ENCODE data around the gene CHST6.
"Not testable (repeated sequence)": the region's sequence is repeated elsewhere in the genome, so short reads cannot be mapped to it uniquely, and the experiment has no call there.

Gene CHST6

DNA sequence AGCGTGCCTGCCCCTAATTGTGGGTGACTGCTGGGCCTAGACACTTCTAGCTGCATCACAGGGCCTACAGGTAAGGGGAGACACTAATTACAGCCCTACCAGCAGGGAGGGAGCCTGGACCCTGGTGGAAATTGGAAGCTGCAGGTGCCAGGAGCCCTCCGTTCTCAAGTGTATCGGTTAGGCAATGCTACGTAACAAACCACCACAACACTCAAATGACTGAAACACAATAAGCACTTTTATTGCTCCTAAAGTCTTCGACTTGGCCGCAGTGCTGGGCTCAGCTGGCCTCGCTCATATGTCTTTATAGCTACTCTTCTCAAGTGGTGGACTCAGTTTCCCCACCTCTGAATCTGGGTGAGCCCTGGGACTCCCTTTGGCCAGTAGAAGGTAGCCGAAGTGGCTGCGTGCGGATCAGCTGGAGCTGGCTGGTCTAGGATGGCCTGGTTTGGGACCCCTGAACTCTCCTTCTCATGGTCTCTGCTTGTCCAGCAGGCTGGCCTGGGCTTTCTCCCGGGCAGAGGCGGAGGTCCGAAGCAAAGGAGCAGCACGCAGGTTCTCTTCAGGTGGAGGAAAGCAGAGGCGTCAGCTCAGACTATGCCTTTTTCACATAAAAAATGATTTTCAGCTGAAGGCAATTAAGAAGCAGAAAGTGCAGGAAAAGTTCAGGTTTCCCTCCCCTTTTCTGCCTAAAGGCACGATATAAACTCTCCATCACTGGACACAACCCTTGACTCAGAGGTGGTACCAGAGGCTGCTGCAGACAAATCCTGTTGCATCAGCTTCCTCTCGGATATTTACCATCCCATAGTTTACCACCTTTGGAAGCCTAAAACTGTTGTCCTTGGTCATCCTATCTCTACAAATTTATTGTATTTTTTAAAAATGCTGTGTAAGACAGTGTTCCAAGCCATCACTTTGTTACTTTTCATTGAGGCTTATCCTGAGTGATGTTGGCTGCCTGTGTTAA, 22.0 kb downstream of the CHST6 start:
- Mint-ChIP-seq H3K27me3 (peaks cover 4% of the 10 kb centered on the region), H3K4me3 (no peak overlapping the region), H3K9me3 (no peaks in the 10 kb centered on the region), H3K27ac (no peak overlapping the region), H3K36me3 (ENCODE audit: low read depth) (no peaks in the 10 kb centered on the region), H3K4me1 (ENCODE audit: low read depth) (peaks cover 3% of the 10 kb centered on the region)

DNA sequence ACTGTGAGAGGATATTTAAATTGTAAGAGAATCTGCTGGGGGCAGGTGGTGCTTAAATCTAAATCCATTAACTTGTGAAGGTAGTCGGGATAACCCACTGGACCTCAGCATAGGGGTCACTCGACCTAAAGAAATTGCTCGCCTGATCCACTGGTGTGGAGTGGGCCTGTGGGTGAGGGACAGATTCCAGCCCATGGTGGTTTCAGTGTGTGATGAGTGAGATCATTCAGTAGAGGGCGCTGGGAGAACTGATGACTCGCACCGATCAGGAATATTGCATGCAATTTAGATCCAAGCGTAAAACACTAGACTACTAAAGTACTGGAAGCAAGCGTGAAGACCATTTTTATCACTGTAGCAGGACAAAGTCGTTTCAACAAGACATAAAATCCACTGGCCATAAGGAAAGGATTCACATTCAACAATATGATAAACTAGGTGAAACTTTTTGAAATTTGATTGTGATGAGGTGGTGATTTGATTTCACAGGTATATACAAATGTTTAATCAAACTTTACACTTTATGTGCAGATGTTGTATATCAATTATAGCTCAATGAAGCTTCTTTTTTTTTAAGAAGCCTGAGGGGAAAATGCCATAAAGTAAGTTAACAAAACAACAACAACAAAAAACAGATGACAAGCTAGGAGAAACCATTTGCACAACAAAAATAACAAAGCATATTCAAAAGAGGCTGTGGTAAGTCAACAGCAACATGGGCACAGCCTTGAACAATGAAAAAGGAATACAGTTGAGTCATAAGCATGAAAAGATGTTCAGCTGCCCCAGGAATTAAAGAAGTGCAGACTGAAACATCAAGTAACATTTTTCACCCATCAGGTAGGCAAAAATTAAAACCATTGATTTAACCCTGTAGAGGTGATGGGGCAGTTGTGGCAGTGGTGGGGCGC, 23.3 kb downstream of the CHST6 start:
- Mint-ChIP-seq H3K4me1 (ENCODE audit: low read depth) (peaks cover 5% of the 10 kb centered on the region), H3K9me3 (no peaks in the 10 kb centered on the region), H3K36me3 (ENCODE audit: low read depth) (no peaks in the 10 kb centered on the region), H3K4me3 (no peak overlapping the region), H3K27ac (no peak overlapping the region), H3K27me3 (no peaks in the 10 kb centered on the region)

- Mint-ChIP-seq H3K9me3 (no peaks in the 10 kb centered on the region), H3K27ac (no peak overlapping the region), H3K4me1 (ENCODE audit: low read depth) (peaks cover 39% of the 10 kb centered on the region), H3K27me3 (no peaks in the 10 kb centered on the region), H3K36me3 (ENCODE audit: low read depth) (no peaks in the 10 kb centered on the region), H3K4me3 (no peak overlapping the region)
Observed at GRCh38 chr16:75466760-75467159, 28.5 kb downstream of the CHST6 start.

- Mint-ChIP-seq H3K4me3 (peak within 1 kb of the TSS; percentile 94), H3K4me1 (ENCODE audit: low read depth) (peaks cover 59% of the 10 kb centered on the region)
Observed at GRCh38 chr16:75464122-75464918, 30.9 kb downstream of the CHST6 start, which contains the start of gene TMEM170A. TSS of gene TMEM170A (minus strand) at chr16:75464689. CDS start at chr16:75464600, 89 bp downstream.

DNA sequence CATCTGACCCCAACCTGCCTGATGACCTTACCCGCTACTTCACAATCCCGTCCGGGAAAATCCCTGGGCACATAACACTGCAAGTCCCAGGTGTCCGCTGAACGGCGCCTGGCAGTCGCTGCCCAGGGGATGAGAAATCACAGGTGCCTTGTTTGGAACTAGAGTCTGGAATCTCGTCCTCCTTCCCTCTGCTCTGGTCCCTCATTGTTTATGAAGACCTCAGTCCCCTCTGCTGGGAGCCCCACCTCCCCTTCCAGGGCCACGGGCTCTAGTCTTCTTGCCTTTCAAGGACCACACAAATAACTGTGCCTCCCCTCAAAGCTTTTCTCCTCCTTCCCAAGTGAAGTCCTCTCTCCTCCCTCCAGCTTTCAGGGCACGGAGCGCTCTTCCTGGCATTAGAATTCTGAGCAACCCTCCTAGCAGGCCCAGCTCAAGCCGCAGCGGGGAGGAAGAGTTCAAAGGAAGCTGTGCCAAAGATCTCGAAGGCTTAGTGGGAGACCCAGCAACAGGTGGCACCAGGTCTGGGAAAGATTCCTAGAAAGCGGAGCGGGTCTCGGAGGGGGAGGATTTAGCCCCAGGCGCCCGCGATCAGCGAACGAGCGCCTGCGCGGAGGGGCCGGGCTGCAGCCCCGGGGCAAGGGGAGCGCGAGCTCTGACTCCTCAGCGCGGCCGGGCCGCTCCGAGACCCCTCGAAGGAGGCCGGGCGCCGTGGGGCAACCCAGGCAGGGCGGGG, 31.7 kb downstream of the CHST6 start:
- Mint-ChIP-seq H3K4me1 (ENCODE audit: low read depth) (peaks cover 60% of the 10 kb centered on the region), H3K36me3 (ENCODE audit: low read depth) (peaks cover 14% of the 10 kb centered on the region), H3K4me3 (peak overlapping the region; percentile 94), H3K27ac (peak overlapping the region; percentile 93)
- not testable (repeated sequence) for H3K9me3 Mint-ChIP-seq, H3K27me3 Mint-ChIP-seq

More at GRCh38 chr16:75464122-75464918, 30.9 kb downstream of the CHST6 start, which contains the start of gene TMEM170A:
- no peaks in the 10 kb centered on the region for H3K27me3 Mint-ChIP-seq
- H3K36me3 Mint-ChIP-seq (ENCODE audit: low read depth) = peaks cover 13% of the 10 kb centered on the region
- peak within 1 kb of the TSS; percentile 93 for H3K27ac Mint-ChIP-seq
- H3K9me3 Mint-ChIP-seq = no peaks in the 10 kb centered on the region

DNA sequence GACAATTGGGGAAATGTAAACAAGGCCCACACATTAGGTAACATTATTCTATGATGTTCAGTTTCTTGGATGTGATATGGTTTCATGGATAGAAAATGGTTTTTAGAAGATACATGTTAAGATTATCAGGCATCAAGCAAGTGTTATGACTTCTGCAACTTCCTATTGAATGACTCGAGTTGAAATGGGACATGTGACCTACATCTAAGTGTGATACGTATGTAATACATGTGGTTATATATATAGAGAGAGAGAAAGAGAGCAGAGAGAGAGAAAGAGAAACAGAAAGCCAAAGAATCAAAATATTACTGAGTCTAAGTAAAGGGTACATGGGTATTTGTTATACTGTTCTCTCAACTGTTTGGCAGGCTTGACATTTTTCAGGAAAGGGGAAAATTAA, 32.4 kb downstream of the CHST6 start:
- Mint-ChIP-seq H3K4me1 (ENCODE audit: low read depth) (peaks cover 66% of the 10 kb centered on the region), H3K27ac (peak overlapping the region; percentile 93), H3K9me3 (no peaks in the 10 kb centered on the region), H3K4me3 (peak overlapping the region; percentile 94), H3K27me3 (no peaks in the 10 kb centered on the region), H3K36me3 (ENCODE audit: low read depth) (peaks cover 14% of the 10 kb centered on the region)

DNA sequence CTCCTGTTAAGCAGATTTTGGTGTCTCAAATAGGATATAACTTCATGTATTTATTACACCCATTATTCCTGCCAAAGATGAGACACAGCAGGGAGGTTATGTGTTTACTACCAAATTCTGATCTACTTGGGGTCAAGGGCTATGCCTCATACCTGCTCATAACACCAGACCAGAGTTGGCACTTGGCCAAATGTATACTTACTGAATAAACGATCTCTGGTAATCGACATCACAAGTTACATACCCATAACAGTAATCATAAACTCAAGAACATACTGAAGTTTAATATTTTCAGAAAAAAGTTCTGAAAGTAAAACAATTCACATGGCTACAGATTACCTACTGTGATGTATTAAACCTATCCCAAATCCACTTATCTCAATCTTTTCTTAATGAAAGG, 33.7 kb downstream of the CHST6 start:
- H3K36me3 Mint-ChIP-seq (ENCODE audit: low read depth) = peaks cover 14% of the 10 kb centered on the region
- no peak overlapping the region for H3K27ac Mint-ChIP-seq
- H3K9me3 Mint-ChIP-seq = no peaks in the 10 kb centered on the region
- peak overlapping the region; percentile 9 for H3K4me3 Mint-ChIP-seq
- H3K27me3 Mint-ChIP-seq = no peaks in the 10 kb centered on the region
- peaks cover 67% of the 10 kb centered on the region for H3K4me1 Mint-ChIP-seq (ENCODE audit: low read depth)

DNA sequence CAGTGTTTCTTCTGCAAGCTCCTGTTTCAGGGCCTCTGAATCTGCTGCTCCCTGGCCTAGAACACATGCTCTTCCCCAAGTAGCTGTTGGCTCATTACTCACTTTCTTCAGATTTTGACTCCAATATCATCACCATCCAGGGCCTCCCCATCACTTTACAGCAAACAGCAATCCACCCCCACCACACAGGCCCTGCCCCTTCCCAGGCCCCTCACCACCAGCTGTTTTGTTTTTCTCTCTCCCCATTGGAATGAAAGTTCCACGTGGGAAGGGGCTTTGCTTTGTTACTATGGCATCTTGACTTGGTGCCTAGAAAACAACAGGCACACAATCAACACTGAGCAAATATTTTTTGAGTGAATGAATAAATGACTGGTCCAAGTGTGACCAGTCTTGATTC, 34.8 kb downstream of the CHST6 start:
- no peaks in the 10 kb centered on the region for H3K27me3 Mint-ChIP-seq
- H3K4me1 Mint-ChIP-seq (ENCODE audit: low read depth) = peaks cover 64% of the 10 kb centered on the region
- H3K27ac Mint-ChIP-seq = peak overlapping the region; percentile 5
- no peak overlapping the region for H3K4me3 Mint-ChIP-seq
- no peaks in the 10 kb centered on the region for H3K9me3 Mint-ChIP-seq
- H3K36me3 Mint-ChIP-seq (ENCODE audit: low read depth) = peaks cover 14% of the 10 kb centered on the region

DNA sequence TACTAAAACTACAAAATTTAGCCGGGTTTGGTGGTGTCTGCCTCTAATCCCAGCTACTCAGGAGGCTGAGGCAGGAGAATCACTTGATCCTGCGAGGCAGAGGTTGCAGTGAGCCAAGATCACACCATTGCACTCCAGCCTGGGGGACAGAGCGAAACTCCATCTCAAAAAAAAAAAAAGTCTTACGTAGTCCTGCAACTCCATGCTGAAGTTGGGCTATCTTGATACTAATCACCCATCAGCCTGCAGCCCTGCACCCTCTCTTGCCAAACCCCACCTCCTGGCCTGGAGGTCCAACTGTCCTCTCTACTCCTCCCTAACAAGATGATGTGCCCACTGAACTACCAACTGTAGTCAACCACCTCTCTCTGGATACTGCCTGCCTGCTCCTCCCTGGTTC, 35.5 kb downstream of the CHST6 start:
- Mint-ChIP-seq H3K27ac (peak overlapping the region; percentile 63), H3K9me3 (no peaks in the 10 kb centered on the region), H3K4me1 (ENCODE audit: low read depth) (peaks cover 59% of the 10 kb centered on the region), H3K36me3 (ENCODE audit: low read depth) (peaks cover 14% of the 10 kb centered on the region), H3K4me3 (no peak overlapping the region), H3K27me3 (no peaks in the 10 kb centered on the region)

- Mint-ChIP-seq H3K9me3 (no peaks in the 10 kb centered on the region), H3K36me3 (ENCODE audit: low read depth) (peaks cover 14% of the 10 kb centered on the region), H3K27me3 (no peaks in the 10 kb centered on the region), H3K4me1 (ENCODE audit: low read depth) (peaks cover 67% of the 10 kb centered on the region), H3K4me3 (no peak overlapping the region), H3K27ac (no peak overlapping the region)
Observed at GRCh38 chr16:75458439-75458838, 36.8 kb downstream of the CHST6 start.

DNA sequence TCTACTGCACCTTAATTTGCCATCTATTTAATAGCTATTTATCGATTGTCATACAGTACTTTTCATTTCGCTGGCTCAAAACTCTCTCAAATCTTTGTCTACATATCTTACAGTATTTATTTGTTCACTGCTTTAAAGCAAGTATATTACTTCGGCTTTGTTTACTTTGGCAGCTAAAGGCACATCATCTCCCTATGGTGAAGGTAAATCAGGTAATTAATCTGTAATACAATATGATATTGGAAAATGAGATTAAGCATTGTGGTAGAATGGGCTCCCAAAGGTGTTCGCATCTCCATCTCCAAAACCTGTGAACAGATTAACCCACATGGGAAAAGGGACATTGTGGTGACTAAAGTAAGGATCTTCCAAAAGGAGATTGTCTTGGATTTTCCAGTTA, 37.2 kb downstream of the CHST6 start:
- peaks cover 65% of the 10 kb centered on the region for H3K4me1 Mint-ChIP-seq (ENCODE audit: low read depth)
- H3K4me3 Mint-ChIP-seq = no peak overlapping the region
- no peak overlapping the region for H3K27ac Mint-ChIP-seq
- no peaks in the 10 kb centered on the region for H3K9me3 Mint-ChIP-seq
- H3K36me3 Mint-ChIP-seq (ENCODE audit: low read depth) = peaks cover 14% of the 10 kb centered on the region
- H3K27me3 Mint-ChIP-seq = no peaks in the 10 kb centered on the region

DNA sequence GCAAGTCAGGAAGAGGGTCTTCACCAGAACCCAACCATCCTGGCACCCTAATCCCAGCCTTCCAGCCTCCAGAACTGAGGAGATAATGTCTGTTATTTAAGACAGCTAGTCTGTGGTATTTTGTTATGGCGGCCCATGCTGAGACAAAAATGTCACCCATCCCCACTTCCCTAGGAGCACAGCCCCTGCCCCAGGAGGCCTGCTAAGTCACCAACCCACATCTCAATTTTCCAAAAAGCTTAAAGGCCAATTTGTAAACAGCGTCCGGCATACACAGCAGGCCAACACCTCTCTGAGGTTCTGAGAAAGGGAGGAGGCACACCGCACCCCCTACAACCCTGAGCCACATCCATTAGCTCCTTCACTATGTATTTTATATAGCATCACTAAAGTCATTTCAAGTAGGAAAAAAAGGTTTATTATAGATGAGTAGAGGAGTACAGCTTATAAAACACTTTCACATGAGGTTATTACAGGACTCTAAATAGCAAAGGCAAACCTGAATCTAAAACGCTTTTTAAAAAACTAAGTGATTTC, 37.7 kb downstream of the CHST6 start:
- no peaks in the 10 kb centered on the region for H3K27me3 Mint-ChIP-seq
- no peaks in the 10 kb centered on the region for H3K9me3 Mint-ChIP-seq
- H3K4me3 Mint-ChIP-seq = no peak overlapping the region
- peaks cover 60% of the 10 kb centered on the region for H3K4me1 Mint-ChIP-seq (ENCODE audit: low read depth)
- H3K36me3 Mint-ChIP-seq (ENCODE audit: low read depth) = peaks cover 14% of the 10 kb centered on the region
- H3K27ac Mint-ChIP-seq = no peak overlapping the region

- Mint-ChIP-seq H3K4me3 (no peak overlapping the region), H3K4me1 (ENCODE audit: low read depth) (peaks cover 55% of the 10 kb centered on the region), H3K27ac (no peak overlapping the region), H3K9me3 (no peaks in the 10 kb centered on the region), H3K36me3 (ENCODE audit: low read depth) (peaks cover 14% of the 10 kb centered on the region), H3K27me3 (no peaks in the 10 kb centered on the region)
Observed at GRCh38 chr16:75456971-75457370, 38.3 kb downstream of the CHST6 start.
